Hematopoietic multipotent progenitor cell treated with erythropoietin and hydrocortisone succinate and interleukin-3 and kit ligand, for 8 days (in vitro differentiated cells): Measurements from ENCODE around the gene STRADB.
A peak's percentile ranks its signal among the peaks of the same experiment; 100 is the strongest.
"Not testable (repeated sequence)": the region's sequence is repeated elsewhere in the genome, so short reads cannot be mapped to it uniquely, and the experiment has no call there.

Source experiments
- DNase-seq: peaks from one replicate; pipeline ENCODE4 v3.0.0-alpha.2; 2015

The STRADB gene, protein sequence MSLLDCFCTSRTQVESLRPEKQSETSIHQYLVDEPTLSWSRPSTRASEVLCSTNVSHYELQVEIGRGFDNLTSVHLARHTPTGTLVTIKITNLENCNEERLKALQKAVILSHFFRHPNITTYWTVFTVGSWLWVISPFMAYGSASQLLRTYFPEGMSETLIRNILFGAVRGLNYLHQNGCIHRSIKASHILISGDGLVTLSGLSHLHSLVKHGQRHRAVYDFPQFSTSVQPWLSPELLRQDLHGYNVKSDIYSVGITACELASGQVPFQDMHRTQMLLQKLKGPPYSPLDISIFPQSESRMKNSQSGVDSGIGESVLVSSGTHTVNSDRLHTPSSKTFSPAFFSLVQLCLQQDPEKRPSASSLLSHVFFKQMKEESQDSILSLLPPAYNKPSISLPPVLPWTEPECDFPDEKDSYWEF

DNA sequence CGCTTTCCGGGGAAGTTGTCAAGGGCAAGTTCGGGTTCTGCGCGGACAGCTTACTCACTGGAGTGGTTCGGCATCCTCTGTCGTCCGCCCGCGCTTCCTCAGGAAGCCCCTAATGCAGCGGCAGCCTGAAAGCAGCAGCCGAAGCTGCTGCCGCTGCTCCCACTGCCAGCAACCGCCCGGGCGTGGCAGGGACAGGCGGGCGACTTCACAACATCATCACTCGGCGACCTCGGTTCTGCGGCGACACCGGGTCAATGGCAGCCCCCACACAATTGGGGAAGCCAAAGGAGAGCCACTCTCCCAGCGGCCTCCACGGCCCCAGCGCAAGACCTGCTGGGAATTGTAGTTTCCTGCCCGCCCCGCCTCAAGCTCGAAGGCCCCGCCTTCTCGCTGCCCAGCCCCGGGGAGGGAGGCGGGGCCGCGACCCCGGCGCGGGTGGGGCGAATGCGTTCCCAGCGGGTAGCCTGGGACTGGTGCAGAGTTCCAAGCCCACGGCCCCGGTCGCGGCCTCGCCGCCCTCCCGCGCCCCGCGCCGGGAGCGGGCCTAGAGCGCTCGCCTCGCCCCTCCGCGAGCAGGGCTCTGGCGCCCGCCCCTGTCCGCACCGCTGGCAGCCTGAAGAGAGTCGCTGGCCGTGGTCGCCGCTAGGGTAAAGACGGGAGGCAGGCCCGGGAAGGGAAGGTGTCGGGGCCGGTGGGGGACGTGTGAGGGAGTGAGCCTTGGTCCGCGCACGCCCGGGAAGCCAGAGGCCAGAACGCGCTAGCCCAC, at the start of gene STRADB, which contains the start of gene TRAK2:
Gene STRADB, plus strand, starts transcription at position 449 of the 766 bp plus-strand sequence. CDS start 3,101 bp downstream, outside the sequence.
Gene TRAK2, minus strand, starts transcription at position 167 of the 766 bp plus-strand sequence. CDS start 30,951 bp downstream, outside the sequence.
- DNase-seq = peak; percentile 96

GRCh38 chr2:201401815-201402214, 49.7 kb upstream of the STRADB start:
- no peak for DNase-seq

DNA sequence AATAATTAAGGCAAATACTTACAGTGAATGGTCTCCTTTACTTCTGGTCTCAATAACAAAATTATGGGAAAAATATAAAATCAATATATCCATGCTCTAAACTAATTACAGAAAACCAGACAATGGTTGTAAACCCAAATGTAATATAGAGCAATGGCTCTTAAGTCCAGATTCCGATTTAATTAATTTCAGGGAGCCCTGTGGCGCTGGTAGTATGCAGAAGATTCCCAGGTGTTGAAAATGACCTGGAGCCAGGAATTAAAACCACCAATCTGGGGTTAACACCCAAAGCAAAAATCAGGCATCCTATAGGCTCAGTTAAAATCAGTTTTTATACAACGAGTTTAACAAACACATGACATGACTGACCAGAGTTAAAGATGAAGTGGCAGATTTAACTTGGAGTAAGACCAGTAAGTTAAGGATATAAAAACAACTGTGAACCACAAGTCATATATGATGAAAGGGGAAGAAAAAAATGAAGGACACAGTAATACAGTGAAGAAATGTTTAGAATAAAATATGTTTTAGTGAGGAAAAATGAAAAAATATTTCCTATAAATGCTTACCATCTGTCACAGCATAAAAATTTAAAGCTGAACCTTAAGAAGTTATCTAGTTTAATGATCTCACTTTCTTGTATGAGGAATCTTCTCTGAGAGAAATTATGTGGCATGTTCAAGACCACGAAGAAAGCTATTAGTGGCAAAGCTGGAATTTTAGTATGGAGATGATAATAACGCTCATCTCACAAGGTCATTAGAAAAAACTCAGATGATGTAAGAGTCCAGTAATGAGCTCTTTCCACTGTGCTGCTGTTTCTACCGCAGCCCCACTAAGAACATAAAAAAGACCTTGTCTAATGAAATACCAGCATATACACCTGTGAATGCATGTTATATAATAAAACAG, 48.6 kb upstream of the STRADB start:
- DNase-seq = no peak

DNA sequence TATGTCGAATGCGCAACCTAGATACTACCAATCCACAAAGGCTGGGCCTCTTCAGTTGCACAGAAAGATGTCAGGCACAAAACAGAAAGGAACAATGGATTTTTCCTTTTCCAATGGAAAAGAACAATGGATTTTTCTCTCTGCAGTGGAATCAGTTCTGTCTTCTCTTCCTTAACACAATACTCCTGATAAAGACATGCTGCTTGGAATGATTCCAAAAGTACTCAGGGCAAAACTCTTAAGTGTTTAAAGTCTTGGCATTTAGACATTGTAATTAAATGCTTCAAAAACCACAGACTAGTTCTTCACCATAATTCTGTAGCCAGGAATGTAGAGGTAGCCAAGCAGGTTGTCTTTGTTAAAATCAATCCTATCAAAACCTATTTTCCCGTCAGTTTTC, 47.7 kb upstream of the STRADB start:
- DNase-seq = peak; percentile 63

GRCh38 chr2:201404699-201405280, 46.8 kb upstream of the STRADB start:
- peak; percentile 35 for DNase-seq

DNA sequence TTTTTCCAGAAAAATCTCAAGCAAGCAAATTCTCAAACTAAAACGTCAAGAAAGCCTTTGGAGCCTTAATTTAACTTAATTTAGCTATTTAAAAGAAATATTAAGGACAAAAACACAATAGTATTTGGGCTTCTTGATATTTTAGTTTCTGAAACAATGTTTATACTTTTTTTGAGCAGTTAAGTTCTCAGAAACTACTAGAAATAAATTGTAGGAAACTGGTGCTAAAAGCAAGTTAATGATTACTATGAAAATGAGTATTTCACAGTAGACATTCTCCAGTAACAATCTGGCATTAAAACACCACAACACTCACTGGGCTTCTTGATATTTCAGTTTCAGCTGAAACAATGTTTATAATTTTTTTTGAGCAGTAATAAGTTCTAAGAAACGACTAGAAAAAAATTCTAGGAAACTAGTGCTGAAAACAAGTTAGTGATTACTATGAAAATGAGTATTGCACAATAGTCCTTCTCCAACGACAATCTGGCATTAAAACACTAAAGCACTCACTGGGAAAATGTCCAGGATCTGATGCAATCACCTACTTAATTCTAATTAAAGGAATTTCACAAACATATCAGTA, 45.4 kb upstream of the STRADB start:
- DNase-seq = peak; percentile 88

GRCh38 chr2:201407265-201407664, 44.3 kb upstream of the STRADB start:
- no peak for DNase-seq

DNA sequence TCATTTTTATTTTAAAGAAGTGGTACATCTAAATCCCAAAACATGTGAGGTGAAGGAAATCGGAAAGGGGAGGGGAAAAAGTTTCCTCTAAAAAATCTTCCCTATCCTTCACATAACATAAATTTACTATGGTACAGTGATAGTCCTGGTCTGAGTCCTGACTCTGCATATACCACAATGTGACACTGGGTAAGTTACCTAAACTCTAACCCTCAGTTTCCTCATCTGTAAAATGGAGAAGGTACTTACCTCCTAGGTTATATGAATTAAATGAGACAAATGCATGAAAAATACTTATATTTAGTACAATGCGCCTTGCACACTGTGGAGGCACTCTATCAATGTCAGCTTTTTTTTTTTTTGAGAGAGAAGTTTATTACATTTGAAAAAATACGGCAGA, 42.6 kb upstream of the STRADB start:
- no peak for DNase-seq

DNA sequence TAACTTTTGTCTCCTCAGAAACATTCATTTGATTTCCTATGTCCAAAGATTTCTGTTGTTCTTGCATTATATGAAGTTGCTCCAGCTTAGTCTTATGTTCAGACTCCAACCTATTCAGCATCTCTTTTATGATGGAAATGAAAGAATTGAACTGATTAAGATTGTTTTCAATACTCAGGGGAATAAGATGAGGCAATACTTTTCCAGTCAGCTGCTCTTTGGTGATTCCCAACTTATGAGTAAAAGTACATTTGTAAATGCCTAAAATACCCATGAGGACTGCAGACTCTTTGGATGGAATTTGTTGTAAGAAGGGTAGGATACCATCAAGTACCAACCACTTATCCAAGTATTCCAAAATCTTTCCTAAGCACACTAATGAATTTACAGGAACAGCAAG, 40.1 kb upstream of the STRADB start:
- no peak for DNase-seq

GRCh38 chr2:201413143-201413542, 38.4 kb upstream of the STRADB start:
- no peak for DNase-seq

GRCh38 chr2:201413552-201413951, 38.0 kb upstream of the STRADB start:
- DNase-seq = no peak

GRCh38 chr2:201414099-201415023, 37.2 kb upstream of the STRADB start:
- no peak for DNase-seq

- no peak for DNase-seq
Observed at GRCh38 chr2:201415149-201415548, 36.4 kb upstream of the STRADB start.

DNA sequence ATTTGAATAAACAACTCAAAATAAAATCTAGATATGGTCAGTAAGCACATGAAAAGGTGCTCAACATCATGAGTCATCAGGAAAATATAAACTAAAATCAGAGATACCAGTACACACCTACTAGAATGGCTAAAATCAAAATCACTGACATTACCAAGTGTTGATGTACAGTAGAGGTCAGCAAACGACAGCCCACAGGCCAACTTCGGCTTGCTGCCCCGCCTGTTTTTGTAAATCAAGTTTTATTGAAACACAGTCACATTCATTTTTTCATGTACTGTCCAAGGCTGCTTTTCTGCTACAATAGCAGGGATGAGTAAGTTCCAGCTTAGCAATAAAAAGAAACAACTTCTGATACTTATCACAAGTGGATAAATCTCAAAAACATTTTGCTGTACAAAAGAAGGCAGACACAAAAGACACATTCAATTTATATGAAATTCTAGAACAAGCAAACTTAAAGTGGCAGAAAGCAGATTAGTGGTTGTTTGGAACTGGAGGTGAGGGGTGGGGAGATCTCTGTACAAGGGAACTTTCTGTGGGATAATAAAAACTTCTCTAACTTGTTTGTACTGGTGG, 32.4 kb upstream of the STRADB start:
- DNase-seq = no peak

DNA sequence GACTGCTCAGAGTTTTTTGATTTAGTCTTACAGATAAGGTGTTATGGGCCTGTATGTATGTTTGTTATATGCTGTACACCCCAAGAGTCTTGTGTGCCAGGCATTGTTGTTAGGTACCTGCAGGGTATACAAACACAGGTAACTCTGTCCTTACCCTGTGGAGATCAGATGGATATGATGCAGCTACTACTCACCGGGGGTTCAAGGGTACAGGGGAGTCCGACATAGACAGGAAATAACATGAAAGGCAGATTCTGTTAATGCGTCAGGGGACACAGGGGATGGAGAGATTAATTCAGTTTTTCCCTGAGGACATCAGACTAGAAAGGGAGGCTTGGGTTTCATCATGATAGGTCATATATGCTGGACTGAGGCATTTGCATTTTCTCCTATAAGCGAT, 31.6 kb upstream of the STRADB start:
- DNase-seq = no peak

- DNase-seq = no peak
Observed at GRCh38 chr2:201420442-201421113, 31.0 kb upstream of the STRADB start.

- no peak for DNase-seq
Observed at GRCh38 chr2:201425952-201426351, 25.6 kb upstream of the STRADB start.

DNA sequence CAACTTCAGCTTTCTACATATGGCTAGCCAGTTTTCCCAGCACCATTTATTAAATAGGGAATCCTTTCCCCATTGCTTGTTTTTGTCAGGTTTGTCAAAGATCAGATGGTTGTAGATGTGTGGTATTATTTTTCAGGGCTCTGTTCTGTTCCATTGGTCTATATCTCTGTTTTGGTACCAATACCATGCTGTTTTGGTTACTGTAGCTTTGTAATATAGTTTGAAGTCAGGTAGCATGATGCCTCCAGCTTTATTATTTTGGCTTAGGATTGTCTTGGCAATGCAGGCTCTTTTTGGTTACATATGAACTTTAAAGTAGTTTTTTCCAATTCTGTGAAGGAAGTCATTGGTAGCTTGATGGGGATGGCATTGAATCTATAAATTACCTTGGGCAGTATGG, 23.2 kb upstream of the STRADB start:
- DNase-seq = not testable (repeated sequence)

GRCh38 chr2:201429835-201430234, 21.7 kb upstream of the STRADB start:
- not testable (repeated sequence) for DNase-seq

GRCh38 chr2:201430322-201430721, 21.2 kb upstream of the STRADB start:
- not testable (repeated sequence) for DNase-seq
